Measurements from ENCODE around the gene PTPRN2.

PTPRN2 gene

DNA sequence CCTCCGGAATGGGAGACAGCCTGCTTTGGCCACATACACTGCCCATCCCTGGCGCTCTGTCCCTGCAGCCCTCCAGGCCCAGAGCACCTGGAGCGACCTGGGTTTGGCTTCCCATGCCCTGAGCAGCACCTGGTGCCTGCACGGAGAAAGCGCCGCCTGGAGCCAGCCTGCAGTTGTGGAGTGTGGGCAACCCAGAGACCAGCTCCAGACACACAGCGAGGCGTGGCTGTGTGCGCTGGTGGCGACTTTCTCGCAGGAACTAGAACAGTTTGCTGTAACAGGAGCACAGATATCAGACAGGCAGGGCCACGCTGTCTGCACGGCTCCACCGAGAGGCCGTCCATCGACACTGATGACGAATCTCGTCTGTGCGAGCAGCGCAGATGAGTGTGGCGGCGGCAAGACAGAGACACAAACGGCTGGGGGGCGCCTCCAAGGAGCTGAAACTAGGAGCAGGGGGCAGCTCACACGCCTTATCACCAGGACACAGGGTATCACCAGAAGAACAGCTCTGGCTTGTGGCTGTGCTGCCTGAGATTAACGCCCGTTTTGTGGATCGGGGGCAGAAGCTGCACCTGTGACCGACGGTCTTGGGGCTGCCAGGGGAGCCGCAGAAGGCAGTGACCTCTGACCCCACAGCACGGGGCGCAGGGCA, 975.5 kb downstream of the PTPRN2 start:
- DNase-seq: no peak

DNA sequence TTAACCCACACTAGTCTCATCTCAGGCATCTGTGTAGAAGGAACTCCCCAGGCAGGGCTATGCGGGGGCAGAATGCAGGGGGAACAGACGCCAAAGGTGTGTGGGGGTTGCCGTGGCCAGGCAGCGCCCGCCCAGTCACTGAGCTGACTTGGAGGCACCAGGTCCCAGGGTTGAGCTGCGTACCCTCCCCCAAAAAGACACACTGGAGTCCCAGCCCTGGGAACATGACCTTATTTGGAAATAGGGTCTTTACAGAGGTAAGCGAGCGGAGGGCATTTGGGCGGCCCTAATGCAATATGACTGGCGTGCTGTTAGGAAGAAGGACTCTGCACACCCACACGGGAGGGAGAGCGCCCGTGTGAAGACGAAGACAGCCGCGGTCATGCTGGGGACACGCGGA, 976.3 kb downstream of the PTPRN2 start:
- no peak for DNase-seq

DNA sequence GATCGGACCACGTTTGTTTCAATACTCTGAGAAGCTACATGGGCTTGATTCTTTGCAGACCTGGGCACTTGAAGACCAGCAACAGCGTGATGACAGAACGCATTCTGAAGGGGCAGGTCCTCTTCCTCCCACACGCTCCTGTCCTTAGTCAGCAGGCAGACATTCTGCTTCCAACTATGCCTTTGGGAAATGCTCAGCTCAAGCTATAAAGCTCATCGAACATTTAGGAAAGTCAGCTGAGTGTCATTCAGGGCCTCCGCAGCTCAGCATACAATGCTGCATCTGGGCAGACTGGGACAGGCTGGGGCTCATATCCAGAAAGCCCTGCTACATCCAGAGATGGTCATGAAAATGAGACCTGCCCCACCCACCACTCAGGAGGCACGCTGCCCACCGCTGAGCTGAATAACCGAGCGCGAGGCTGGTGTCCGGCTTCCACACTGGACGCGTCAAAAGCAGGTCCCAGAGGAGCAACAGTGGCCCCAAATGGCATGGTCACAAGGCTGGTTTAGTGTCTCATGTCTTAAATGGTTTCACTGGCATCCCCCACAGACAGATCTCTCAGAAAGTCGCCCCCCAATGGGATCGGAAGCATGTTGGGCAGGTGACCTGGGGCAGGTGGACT, 976.8 kb downstream of the PTPRN2 start:
- no peak for DNase-seq

DNA sequence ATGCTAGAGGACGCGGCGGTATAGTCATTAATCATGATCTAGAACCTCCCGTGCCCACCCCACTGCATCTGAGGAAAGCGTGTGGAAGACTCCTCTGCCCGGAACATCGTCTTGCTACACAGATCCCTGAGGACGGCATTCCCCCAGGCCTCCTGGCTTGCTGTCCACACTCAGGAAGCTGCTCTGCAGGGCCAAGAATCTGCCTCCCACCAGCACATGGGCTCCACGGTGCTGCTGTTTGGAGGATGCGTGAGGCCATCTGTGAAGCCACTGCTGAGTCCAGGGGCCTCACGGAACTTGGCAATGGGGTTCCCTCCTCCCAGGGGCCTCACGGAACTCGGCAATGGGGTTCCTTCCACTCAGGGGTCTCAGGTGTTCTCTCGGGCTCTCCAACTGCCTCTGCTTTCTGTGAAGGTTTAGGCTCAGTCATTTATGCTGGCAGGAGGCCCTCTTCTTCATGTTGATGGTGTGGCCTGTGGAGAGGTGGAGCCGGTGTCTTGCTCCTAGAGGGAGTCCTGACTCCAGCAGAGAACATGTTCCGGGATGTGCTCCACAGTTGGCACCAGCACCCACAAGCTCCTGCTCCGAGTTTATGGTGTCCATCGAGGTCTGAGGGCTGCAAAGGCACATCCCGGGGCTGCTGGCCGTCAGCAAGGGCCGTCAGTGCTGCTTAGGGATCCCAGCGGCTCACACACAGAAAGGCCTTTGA, 977.5 kb downstream of the PTPRN2 start:
- no peak for DNase-seq

DNA sequence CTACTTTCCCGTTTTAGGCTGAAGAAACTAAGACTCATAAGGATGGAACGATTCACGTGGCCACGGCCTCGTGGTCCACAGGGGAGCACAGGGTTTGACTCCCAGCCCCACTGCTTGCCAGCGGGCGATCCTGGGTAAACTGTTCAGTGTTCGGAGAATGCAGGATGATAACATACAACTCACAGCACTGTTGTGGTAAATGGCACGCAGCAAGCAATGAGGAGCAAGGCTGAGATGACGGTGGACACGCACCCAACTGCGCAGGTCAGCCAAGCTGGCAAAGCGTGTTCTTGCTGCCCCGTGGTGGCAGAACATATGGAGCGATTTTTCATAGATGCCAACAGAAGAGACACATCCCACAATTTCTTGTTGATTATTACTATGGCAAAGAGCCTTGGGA, 978.1 kb downstream of the PTPRN2 start:
- DNase-seq: no peak

DNA sequence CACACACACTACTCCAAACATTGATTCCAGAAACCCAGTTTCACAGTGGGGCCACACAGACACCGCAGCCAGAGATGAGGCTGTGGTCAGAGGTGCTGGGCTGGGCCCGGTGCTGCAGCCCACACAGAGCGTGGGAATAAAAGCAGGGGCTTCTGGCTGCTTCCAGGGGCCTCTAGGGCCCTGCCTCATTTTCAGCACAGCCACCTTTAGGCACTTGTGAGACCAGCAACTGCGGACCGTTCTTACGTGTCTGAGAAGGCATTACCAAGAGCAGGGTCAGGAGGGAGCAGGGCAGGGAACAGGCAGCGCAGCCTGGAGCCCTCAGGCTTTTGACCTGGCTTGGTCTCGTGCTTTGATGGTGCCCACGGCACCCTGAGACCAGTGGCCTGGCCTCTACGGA, 980.4 kb downstream of the PTPRN2 start:
- DNase-seq: no peak

DNA sequence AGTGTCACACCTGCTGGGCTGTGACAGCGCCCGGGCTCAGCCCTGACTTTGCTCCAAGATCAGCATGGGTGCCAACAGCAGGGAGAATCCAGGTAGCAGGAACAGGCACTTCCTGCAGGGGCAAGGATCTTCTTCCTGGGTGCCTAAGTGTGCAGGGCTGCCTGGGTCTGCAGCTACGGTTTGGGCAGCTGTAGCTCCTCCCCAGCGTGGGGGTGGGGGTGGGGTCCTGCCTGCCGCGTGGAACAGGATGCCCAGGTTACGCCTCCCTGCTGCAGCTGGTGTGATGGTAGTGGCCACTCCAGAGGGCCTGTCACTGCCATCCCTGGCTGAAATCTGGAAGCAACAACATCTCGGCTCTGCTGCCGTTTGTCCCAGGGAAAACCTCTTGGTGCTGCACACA, 981.5 kb downstream of the PTPRN2 start:
- no peak for DNase-seq

DNA sequence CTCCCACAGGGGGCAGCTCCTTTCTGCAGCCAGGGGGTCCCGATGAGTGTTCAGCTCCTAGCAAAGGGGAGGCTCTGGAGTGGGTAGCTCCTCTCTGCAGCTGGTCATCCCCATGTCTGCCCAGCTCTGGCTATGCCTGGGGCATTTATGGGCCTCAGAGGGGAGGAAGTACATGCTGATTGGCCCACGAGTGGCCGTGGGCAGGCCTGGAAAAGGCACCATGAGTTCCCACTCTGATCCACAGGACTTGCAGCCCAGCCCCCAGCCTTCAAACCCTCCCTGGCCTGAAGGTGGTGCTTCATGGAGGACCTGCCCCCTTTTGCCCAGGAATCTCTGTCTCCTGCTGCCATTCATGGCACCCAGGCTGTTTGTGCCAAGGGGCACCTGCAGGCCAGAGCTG, 982.0 kb downstream of the PTPRN2 start:
- no peak for DNase-seq

DNA sequence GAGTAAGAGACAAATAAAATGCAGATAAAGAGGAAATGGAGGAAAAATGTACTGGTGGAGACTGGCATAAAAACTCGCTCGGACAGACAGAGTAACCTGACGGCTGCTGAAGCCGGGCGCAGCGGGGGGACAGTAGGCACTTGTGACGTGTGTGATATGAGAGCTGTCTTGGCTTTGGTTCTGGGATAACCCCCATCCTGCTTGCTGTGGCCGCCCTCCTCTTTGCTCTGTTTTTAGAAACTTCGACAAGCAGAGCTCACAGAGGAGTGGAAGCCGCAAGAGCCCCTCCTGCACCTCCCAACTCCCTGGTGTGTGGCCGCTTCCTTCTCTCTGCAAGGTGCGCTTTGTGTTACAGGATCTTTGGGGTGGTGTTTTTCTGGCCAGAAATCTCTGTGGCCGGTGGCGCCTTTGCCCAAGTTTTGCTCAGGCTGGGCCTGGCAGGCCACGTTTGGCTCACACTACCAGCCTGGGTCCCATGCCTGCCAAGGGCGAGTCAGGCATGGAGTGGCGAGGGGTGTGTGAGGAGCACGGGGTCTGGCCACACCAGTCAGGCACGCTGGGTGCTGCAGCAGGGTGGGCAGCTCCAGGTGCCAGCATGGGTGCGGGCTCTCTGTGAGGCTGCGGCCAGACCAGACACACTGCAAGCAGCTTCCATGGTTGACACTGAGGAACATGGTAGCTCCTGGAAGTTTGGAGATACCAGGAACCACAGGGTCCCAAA, 982.8 kb downstream of the PTPRN2 start:
- no peak for DNase-seq

DNA sequence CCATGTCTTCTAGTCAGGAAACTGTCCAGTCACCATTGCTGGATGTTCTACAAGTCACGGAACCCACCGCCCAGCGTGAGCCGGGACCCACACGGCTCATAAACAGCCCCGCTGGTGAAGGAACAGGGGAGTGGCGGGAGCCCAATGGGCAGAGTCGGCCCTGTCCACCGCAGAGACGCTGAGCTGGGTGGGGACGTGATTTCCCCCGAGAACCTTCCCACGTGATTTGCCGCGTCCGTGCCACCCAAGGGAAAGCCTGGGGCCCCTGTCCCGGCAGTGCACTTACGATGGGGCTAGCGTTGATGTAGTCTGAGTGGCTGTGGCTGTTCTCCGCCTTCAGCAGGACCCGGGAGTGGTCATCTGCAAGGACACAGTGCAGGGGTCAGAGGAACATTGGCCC, 983.9 kb downstream of the PTPRN2 start:
- no peak for DNase-seq

DNA sequence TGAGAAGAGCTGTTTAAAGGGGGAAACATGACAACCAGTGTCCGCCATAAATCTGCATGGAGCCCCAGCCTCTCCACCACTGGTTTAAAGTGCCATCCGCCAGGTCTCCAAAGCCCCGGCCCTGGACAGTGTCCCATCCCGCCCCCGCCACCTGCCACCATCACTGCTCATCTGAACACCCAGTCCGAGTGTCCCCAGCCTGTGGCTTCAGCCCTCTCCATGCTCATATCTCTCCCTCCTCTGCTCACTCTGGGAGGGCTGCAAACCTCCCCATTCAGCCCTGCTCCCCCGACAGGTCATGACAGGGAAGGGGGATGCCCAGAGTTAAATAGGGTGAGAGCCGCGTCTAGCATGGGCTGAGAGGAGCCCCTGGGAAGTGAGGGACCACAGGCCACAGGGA, 984.6 kb downstream of the PTPRN2 start:
- no peak for DNase-seq

DNA sequence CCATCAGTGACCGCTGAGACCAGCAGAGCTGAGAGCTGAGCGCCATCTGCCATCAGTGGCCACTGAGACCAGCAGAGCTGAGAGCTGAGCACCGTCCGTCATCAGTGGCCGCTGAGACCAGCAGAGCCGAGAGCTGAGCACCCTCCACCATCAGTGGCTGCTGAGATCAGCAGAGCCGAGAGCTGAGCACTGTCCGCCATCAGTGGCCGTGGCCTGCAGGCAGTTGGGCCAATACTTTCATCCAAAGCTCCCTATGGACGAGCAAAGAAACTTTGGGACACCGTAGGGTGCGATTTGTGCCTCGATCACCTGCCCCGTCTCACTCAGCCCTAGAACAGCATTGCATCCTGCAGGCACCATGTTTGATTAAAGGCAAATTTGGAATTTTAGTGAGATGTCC, 985.0 kb downstream of the PTPRN2 start:
- no peak for DNase-seq

DNA sequence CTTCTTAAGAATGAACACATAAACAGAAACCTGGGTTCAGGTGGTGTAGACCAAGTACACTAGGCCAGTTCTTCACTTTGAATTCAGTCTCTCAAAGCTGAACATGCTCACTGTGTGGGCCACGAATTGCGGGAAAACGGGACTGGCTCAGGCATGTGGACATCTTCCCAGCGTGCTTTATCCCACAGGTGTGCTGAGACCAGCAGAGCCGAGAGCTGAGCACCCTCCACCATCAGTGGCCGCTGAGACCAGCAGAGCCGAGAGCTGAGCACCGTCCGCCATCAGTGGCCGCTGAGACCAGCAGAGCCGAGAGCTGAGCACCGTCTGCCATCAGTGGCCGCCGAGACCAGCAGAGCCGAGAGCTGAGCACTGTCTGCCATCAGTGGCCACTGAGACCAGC, 985.5 kb downstream of the PTPRN2 start:
- DNase-seq: no peak

DNA sequence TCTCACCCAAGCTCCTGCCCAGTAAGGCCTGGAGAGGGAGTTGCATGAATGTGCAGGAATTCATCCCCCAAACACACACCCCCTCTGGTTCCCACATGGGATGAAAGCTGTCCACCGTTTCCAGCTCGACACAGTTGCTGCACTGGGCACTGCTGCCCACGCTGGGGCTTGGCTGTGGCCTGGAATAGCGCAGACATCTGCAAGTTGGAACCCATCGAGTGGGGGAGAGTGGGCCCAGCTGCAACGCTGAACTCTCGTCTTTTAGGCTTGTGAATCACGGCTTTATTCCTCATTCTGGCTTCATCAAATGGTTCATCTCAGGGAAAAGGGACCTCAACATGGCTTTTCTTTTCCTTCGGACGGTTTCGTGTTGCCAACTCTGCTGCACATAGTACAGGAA, 986.1 kb downstream of the PTPRN2 start:
- no peak for DNase-seq

DNA sequence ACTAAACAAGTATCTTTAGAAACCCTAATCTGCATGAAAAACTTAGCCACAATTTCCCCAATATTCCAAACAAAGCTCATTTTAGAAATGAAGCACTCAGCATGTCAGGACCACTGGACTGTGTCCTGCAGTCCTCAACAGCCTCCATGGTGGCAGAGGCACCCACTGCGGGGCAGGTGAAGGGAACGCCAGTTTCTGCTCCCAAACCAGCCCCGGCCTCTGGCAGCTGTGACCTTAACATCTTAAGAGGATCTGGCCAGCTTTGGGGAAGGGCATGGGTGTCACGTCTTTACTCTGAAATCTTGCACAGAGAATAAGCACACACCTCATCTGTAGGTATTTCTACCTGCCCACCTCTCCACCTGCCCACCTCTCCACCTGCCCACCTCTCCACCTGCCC, 988.1 kb downstream of the PTPRN2 start:
- no peak for DNase-seq

DNA sequence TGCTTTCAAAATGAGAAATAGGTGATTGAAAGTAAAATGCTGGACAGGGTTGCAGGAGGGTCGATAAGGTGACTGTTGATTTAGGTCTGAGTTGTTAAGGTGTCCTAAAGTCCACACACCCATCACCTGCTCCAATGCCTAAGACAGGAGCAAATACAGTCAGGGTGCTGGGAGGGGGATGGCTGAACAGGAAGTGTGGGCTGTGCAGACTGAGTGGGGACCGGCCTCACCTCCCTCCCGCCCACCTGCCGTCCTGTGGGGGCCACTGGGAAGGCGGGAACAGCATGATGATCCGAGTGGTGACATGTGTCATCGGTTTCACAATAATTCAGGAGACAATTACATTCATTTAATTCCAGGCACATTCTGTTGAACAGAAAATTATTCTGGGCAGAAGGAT, 990.1 kb downstream of the PTPRN2 start:
- DNase-seq: no peak

DNA sequence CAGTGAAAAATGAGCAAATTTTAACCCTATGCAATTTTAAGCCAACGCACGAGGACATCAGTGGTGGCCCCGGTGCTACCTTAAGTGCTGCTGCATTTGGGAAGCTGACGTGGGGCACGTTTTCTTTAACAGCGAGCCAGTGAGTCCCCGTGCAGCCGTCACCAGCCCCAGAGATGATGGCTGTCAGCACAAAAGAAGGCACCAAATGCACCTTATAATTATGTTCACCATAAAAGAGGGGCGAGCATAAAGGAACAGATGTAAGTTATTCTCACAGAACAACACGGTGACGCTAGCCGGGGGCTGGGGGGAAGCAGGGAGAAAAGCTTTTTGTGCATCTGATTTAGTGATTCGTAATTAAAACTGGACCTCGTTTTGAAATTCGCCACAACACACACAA, 990.7 kb downstream of the PTPRN2 start:
- DNase-seq: no peak

DNA sequence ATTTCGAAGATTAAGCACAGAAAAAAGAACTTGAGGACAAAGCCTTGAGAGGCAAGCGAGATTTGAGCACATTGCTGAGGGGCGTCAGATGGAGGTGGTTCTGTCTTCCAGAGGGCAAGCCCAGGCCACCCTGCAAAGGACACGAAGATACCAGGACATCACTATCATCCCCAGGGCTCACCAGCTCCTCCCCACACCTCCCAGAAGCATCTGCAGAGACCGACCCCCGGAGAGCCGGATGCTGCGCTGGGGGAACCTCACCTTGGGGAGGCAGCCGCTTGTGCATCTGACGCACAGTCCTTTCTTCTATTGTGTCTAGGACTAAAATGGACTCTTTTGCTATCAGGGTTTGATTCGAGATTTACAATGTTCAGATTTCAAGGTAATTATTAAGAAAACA, 991.2 kb downstream of the PTPRN2 start:
- no peak for DNase-seq

DNA sequence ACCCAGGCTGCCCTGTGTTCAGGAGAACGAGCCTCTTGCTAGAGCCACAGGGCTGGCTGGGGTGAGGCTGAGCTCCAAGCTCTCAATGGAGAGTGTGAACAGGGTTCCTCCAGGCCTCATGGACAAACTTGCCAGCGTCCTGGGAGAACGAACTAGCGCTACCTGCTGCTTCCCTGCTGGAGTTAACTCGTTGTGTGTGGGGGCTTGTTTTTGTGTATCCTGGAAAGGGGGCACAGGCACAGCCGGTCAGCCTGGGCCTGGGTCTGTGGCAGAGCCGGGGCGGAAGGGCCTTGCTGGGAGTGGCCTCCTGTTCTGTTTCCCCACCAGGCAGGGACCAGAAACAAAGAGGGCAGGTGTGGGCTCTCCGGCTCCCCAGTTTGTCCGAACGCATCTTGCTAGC, 991.6 kb downstream of the PTPRN2 start:
- no peak for DNase-seq

DNA sequence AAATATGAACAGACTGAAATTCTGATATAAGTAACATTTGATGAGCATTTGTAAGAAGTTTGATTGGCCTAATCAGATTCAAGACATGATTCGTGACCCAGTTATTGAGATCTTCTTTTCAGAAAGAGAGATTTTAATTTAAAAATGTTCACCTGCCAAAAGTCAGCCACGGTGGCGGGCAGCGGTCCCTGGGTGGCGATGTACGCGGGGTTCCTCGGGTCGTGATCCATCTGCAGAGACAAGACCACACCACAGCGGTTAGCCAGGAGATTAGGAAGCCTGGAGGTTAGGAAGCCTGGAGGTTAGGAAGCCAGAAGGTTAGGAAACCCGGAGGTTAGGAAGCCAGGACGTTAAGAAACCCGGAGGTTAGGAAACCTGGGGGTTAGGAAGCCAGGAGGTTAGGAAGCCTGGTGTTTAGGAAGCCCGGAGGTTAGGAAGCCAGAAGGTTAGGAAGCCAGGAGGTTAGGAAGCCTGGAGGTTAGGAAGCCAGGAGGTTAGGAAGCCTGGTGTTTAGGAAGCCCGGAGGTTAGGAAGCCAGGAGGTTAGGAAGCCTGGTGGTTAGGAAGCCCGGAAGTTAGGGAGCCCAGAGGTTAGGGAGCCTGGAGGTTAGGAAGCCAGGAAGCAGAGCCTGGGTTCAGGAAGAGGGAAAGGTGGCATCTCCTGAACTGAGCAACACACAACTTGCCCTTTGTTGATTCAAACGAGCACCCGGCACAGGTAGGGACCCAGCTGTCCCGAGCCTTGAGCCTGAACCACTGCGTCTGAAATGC, 992.4 kb downstream of the PTPRN2 start:
- no peak for DNase-seq

DNA sequence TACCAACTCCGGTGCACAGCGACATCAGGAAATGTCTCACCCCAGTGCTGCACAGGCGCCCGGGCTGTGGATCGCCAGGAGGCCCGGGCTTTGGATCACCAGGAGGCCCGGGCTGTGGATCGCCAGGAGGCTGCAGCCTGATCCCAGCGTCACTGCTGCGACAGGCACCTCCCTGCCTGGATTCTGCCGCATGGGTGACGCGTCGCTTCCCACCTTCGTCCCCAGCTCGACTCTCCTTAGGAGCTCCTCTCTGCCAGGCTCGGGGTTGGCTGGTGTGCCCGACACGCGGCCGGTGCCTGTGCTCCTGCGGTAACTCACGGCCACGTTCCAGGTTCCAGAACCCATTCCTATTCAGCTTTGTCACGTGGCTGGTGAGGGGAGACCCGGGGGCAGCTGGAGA, 993.3 kb downstream of the PTPRN2 start:
- no peak for DNase-seq

DNA sequence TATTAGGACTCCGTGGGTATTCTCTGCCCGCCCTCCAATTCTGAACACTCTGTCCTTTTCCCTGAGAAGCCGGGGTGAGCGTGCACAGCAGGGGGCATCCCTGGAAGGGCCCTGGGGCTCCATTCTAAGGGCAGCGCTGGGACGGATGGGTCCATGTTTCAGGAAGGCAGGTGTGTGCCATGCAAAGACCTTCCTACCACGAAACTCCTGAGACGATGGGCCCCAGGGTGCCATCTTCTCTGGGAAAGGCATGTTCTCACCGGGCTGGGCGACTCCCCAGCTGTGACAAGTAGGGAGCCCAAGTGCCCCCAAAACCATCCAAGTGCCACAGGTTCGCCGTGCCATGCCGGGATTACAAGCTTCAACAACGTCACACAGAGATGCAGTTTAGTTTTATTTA, 994.1 kb downstream of the PTPRN2 start:
- DNase-seq: no peak
